IPS-20b (cell line): ENCODE measurements around the gene AFF3.
A peak's percentile ranks its signal among the peaks of the same experiment; 100 is the strongest.

Experiments used
- H3K27ac ChIP-seq: one replicate; pipeline ENCODE4 v1.5.1; 2013; ENCODE audit warnings: low read length
- H3K27me3 ChIP-seq: 2 replicates; pipeline ENCODE4 v1.6.1; 2013; ENCODE audit warnings: mild to moderate bottlenecking, low read length, inconsistent platforms; ENCODE audit not compliant: insufficient read depth
- H3K36me3 ChIP-seq: 2 replicates; pipeline ENCODE4 v1.6.1; 2013; ENCODE audit warnings: low read depth, mild to moderate bottlenecking, inconsistent platforms, low read length, moderate library complexity; ENCODE audit not compliant: insufficient read depth
- H3K4me1 ChIP-seq: 2 replicates; pipeline ENCODE4 v1.6.1; 2013; ENCODE audit warnings: mild to moderate bottlenecking, control low read depth, inconsistent platforms, low read length, moderate library complexity; ENCODE audit not compliant: insufficient read depth
- H3K4me3 ChIP-seq: 2 replicates; pipeline ENCODE4 v1.5.1; 2013; ENCODE audit warnings: mild to moderate bottlenecking, low read length, inconsistent platforms
- H3K9ac ChIP-seq: 2 replicates; pipeline ENCODE4 v1.6.1; 2013; ENCODE audit warnings: low read depth, mild to moderate bottlenecking, inconsistent platforms, low read length, moderate library complexity
- H3K9me3 ChIP-seq: 2 replicates; pipeline ENCODE4 v1.6.1; 2013; ENCODE audit warnings: mild to moderate bottlenecking, low read depth, low read length, inconsistent platforms; ENCODE audit not compliant: insufficient read depth

Gene AFF3

GRCh38 chr2:99833586-99834201, 308.7 kb downstream of the AFF3 start:
- no peak overlapping the region for H3K4me3 ChIP-seq
- no peak overlapping the region for H3K27ac ChIP-seq
- no peak overlapping the region for H3K9ac ChIP-seq
- no peaks in the 10 kb centered on the region for H3K4me1 ChIP-seq
- H3K27me3 ChIP-seq = no peaks in the 10 kb centered on the region
- H3K36me3 ChIP-seq = no peaks in the 10 kb centered on the region
- no peaks in the 10 kb centered on the region for H3K9me3 ChIP-seq

GRCh38 chr2:99832926-99833325, 309.5 kb downstream of the AFF3 start:
- Histone ChIP-seq H3K27ac (no peak overlapping the region), H3K4me3 (no peak overlapping the region), H3K27me3 (no peaks in the 10 kb centered on the region), H3K9ac (no peak overlapping the region), H3K9me3 (no peaks in the 10 kb centered on the region), H3K36me3 (no peaks in the 10 kb centered on the region), H3K4me1 (no peaks in the 10 kb centered on the region)

- H3K36me3 ChIP-seq = no peaks in the 10 kb centered on the region
- H3K4me1 ChIP-seq = no peaks in the 10 kb centered on the region
- no peak overlapping the region for H3K27ac ChIP-seq
- H3K27me3 ChIP-seq = no peaks in the 10 kb centered on the region
- H3K9ac ChIP-seq = no peak overlapping the region
- no peaks in the 10 kb centered on the region for H3K9me3 ChIP-seq
- no peak overlapping the region for H3K4me3 ChIP-seq
Measured at GRCh38 chr2:99831772-99832171, 310.6 kb downstream of the AFF3 start.

GRCh38 chr2:99827296-99827999, 314.9 kb downstream of the AFF3 start:
- no peak overlapping the region for H3K27ac ChIP-seq
- no peak overlapping the region for H3K9ac ChIP-seq
- H3K36me3 ChIP-seq = no peaks in the 10 kb centered on the region
- H3K4me1 ChIP-seq = peaks cover 5% of the 10 kb centered on the region
- H3K4me3 ChIP-seq = no peak overlapping the region
- H3K27me3 ChIP-seq = no peaks in the 10 kb centered on the region
- no peaks in the 10 kb centered on the region for H3K9me3 ChIP-seq

- peaks cover 15% of the 10 kb centered on the region for H3K4me1 ChIP-seq
- H3K27ac ChIP-seq = no peak overlapping the region
- no peak overlapping the region for H3K9ac ChIP-seq
- no peaks in the 10 kb centered on the region for H3K9me3 ChIP-seq
- H3K27me3 ChIP-seq = no peaks in the 10 kb centered on the region
- no peaks in the 10 kb centered on the region for H3K36me3 ChIP-seq
- no peak overlapping the region for H3K4me3 ChIP-seq
Measured at GRCh38 chr2:99825630-99826029, 316.8 kb downstream of the AFF3 start.

GRCh38 chr2:99824758-99825157, 317.6 kb downstream of the AFF3 start:
- H3K27me3 ChIP-seq = no peaks in the 10 kb centered on the region
- H3K9me3 ChIP-seq = no peaks in the 10 kb centered on the region
- H3K4me1 ChIP-seq = peaks cover 15% of the 10 kb centered on the region
- no peak overlapping the region for H3K9ac ChIP-seq
- no peak overlapping the region for H3K4me3 ChIP-seq
- no peaks in the 10 kb centered on the region for H3K36me3 ChIP-seq
- H3K27ac ChIP-seq = no peak overlapping the region

GRCh38 chr2:99822474-99823207, 319.7 kb downstream of the AFF3 start:
- Histone ChIP-seq H3K9ac (peak overlapping the region; percentile 73), H3K4me1 (peaks cover 15% of the 10 kb centered on the region), H3K27ac (no peak overlapping the region), H3K9me3 (no peaks in the 10 kb centered on the region), H3K36me3 (no peaks in the 10 kb centered on the region), H3K4me3 (peak overlapping the region; percentile 53; the same call in 1 of the 2 replicates), H3K27me3 (no peaks in the 10 kb centered on the region)

- no peak overlapping the region for H3K4me3 ChIP-seq
- no peaks in the 10 kb centered on the region for H3K9me3 ChIP-seq
- H3K4me1 ChIP-seq = peaks cover 15% of the 10 kb centered on the region
- H3K27me3 ChIP-seq = no peaks in the 10 kb centered on the region
- no peak overlapping the region for H3K27ac ChIP-seq
- no peaks in the 10 kb centered on the region for H3K36me3 ChIP-seq
- H3K9ac ChIP-seq = no peak overlapping the region
Measured at GRCh38 chr2:99821984-99822383, 320.4 kb downstream of the AFF3 start.

- Histone ChIP-seq H3K36me3 (no peaks in the 10 kb centered on the region), H3K4me3 (no peak overlapping the region), H3K4me1 (peaks cover 15% of the 10 kb centered on the region), H3K9me3 (no peaks in the 10 kb centered on the region), H3K9ac (no peak overlapping the region), H3K27me3 (no peaks in the 10 kb centered on the region), H3K27ac (no peak overlapping the region)
Measured at GRCh38 chr2:99821572-99821971, 320.8 kb downstream of the AFF3 start.

- no peaks in the 10 kb centered on the region for H3K36me3 ChIP-seq
Measured at GRCh38 chr2:99821039-99821438, 321.4 kb downstream of the AFF3 start.

GRCh38 chr2:99819766-99820165, 322.6 kb downstream of the AFF3 start:
- peaks cover 15% of the 10 kb centered on the region for H3K4me1 ChIP-seq

More at GRCh38 chr2:99821039-99821438, 321.4 kb downstream of the AFF3 start:
- Histone ChIP-seq H3K9ac (no peak overlapping the region), H3K4me3 (no peak overlapping the region), H3K4me1 (peaks cover 15% of the 10 kb centered on the region), H3K27ac (no peak overlapping the region), H3K27me3 (no peaks in the 10 kb centered on the region), H3K9me3 (no peaks in the 10 kb centered on the region)

GRCh38 chr2:99818842-99819241, 323.5 kb downstream of the AFF3 start:
- H3K4me1 ChIP-seq = peaks cover 15% of the 10 kb centered on the region

More at GRCh38 chr2:99819766-99820165, 322.6 kb downstream of the AFF3 start:
- Histone ChIP-seq H3K27ac (no peak overlapping the region), H3K36me3 (no peaks in the 10 kb centered on the region), H3K9me3 (no peaks in the 10 kb centered on the region), H3K27me3 (no peaks in the 10 kb centered on the region), H3K4me3 (no peak overlapping the region), H3K9ac (no peak overlapping the region)

More at GRCh38 chr2:99818842-99819241, 323.5 kb downstream of the AFF3 start:
- H3K27me3 ChIP-seq = no peaks in the 10 kb centered on the region
- H3K9ac ChIP-seq = no peak overlapping the region
- H3K4me3 ChIP-seq = no peak overlapping the region
- no peaks in the 10 kb centered on the region for H3K9me3 ChIP-seq
- H3K27ac ChIP-seq = no peak overlapping the region
- no peaks in the 10 kb centered on the region for H3K36me3 ChIP-seq
